OCI-M1 (cell line): ENCODE results near the gene PC.
A peak's percentile ranks its signal among the peaks of the same experiment; 100 is the strongest.
"Not testable (repeated sequence)": the region's sequence is repeated elsewhere in the genome, so short reads cannot be mapped to it uniquely, and the experiment has no call there.

Experiments used
- DNase-seq: peaks from one replicate; lab custom pipeline; 2025; lab: John Stamatoyannopoulos, UW

The PC gene

DNA sequence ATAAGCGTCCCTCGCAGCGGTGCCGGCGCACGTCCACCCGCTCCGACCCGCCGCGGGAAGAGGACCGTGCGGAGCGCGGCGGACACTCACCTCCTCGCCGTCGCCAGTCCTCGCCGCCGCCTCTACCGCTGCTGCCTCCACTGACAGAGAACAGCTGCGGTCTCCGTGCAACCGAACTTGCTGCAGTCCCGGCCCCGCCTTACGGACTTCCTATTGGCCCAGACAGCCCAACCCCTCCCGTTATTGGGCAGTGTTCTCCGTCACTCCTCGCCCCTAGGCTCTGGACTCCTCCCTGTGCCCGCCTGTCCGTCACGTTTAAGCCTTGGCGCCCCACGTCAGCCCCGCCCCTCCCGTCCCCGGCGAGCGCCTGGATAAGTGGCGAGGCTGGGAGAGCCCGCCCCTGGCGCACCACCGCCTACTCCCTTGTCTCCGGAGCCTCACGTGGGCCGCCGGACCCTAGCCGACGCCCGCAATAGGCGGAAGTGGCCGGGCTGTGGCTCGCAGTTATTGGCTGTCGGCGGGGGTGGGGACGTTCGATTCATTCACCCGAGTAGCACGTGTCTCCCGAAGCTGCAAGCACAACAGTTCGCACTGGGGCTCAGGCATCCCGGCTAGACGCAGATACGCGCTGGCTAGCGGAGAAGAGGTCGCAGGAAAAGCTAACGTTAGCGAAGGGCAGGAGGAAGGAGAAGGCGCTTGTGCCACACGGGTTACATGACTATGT lies at the start of gene PC:
PC (minus strand) TSS at position 152 of the 724 bp plus-strand sequence. CDS start 86,224 bp downstream, outside the sequence.
- DNase-seq, result peak; percentile 99

DNA sequence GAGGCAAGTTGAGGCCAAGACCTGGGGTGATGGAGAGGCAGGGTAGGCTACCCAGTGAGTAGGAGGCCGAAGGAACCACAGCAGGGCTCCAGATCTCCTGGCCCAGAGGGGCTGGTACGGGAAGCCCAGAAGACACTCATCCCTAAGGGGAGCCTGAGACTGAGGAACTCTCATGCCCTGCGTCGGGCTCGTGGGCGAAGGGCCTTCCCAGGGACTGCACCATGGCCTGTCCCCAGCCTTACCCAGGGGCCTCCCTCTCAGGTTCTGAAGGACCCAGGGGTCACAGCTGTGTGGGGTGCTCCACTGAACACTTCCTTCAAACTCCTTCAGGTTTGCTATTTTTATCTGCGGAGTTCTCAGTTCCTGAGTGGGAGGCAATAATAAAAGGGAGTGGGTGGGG lies 48.9 kb upstream of the PC start:
- no peak for DNase-seq

GRCh38 chr11:67006029-67006884 lies 48.1 kb upstream of the PC start:
- peak; percentile 93 for DNase-seq

DNA sequence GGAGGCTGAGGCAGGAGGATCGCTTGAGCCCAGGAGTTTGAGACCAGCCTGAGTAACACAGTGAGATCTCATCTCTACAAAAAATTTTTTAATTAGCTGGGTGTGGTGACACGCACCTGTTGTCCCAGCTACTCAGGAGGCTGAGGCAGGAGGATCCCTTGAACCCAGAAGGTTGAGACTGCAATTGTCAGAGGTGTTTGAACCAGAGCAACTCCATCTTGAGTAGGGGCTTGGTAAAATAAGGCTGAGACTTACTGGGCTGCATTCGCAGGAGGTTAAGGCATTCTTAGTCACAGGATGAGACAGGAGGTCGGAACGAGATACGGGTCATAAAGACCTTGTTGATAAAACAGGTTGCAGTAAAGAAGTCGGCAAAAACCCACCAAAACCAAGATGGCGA lies 47.0 kb upstream of the PC start:
- not testable (repeated sequence) for DNase-seq

DNA sequence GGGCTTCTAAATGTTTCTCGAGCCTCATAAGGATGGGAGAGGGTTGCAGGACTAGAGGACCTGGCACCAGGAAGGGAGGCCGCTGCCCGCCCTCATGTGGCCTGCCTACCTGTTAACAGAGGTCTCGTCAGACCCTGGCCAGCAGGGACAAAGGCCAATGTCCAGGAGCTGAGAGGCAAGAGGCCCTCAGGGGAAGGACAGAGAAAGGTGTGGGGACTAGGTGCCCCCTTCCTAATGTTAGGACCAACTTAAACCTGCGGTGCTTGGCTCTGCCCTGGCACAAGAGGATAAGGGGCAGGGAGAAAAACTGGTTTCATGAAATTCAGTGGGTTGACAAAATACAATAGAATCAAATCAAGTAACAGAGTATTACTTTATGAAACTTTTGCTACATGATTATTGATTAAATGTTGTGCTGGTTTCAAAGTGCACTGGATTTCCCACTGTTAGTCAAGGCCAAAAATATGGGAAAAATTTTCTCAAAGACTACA lies 44.8 kb upstream of the PC start:
- DNase-seq, result no peak

- DNase-seq, result no peak
Observed at GRCh38 chr11:67002297-67002913, 44.2 kb upstream of the PC start.

GRCh38 chr11:67001332-67001731 lies 43.1 kb upstream of the PC start:
- DNase-seq, result no peak

DNA sequence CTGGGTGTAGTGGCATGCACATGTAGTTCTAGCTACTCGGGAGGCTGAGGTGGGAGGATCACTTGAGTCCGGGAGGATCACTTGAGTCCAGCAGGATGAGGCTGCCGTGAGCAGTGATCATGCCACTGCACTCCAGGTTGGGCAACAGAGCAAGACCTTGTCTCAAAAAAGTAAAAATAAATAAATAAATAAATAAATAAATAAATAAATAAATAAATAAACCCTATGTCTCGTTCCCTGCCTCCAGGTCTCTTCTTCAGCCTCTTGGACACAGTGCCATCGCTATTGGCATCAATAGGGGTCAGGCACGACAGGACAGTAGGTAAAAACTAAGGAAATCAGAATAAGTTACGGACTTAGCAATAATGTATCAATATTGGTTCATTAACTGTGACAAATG lies 41.4 kb upstream of the PC start:
- no peak for DNase-seq

GRCh38 chr11:66996609-66997273 lies 38.6 kb upstream of the PC start:
- no peak for DNase-seq

DNA sequence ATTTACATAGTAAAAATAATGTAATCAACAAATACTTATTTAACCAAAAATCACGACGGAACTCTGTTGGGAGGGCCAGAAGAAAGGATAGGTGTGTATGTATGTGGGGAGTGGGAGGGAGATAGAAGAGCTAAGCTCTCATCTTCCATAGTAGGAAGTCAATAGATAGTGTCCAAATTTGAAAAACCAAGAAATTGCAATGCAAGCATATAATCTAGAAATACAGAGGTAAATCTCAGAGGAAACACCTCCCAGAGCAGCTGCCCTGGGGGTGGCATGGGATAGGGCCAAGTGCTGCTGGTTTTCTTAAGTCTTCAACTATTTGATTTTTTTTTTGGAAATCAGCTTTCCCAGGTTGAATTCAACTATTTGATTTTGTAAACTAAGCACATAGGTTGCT lies 33.9 kb upstream of the PC start:
- no peak for DNase-seq

- DNase-seq, result not testable (repeated sequence)
Observed at GRCh38 chr11:66989360-66989759, 31.2 kb upstream of the PC start.

DNA sequence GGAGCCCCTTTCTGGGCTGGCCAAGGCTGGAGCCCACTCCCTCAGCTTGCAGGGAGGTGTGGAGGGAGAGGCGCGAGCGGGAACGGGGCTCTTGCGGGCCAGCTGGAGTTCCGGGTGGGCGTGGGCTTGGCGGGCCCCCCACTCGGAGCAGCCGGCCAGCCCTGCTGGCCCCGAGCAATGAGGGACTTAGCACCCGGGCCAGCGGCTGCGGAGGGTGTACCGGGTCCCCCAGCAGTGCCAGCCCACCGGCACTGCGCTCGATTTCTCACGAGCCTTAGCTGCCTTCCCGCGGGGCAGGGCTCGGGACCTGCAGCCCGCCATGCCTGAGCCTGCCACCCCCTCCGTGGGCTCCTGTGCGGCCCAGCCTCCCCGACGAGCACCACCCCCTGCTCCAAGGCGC lies 30.6 kb upstream of the PC start:
- DNase-seq, result not testable (repeated sequence)

GRCh38 chr11:66987924-66988637 lies 29.9 kb upstream of the PC start:
- DNase-seq, result no peak

GRCh38 chr11:66987158-66987620 lies 29.0 kb upstream of the PC start:
- DNase-seq, result no peak

- DNase-seq, result no peak
Observed at GRCh38 chr11:66986178-66986545, 28.0 kb upstream of the PC start.

- DNase-seq, result no peak
Observed at GRCh38 chr11:66985508-66986177, 27.5 kb upstream of the PC start.

DNA sequence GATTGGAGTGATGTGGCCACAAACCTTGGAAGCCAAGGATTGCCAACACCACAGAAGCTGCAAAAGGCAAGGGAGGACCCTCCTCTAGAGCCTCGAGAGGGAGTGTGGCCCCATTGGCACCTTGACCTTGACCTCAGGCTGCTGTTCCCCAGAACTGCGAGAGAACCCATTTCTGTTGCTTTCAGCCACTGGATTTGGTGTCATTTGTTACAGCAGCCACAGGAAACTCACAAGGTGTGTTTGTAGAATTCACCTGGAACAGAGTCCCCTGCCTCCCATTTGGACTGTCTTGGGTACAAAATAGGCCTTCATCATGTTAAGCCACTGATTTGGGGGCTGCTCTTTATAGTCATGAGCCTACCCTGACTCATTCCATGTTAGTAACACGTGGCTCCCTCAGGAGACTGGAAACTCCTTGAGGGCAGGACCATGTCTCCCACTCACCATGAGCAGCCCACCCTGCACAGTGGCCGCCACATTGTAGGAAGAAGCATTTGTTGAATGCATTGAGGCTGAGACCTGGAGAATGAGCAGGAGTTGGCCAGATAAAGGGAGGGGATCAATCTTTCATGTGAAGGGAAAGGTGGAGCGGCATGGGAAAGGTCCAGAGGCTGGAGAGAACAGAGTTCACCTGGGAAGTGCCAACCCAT lies 25.2 kb upstream of the PC start:
- DNase-seq, result no peak

GRCh38 chr11:66981976-66982578 lies 23.9 kb upstream of the PC start:
- DNase-seq, result peak; percentile 91

GRCh38 chr11:66979336-66979980 lies 21.3 kb upstream of the PC start:
- no peak for DNase-seq
